ENCODE results near the gene TMCC2.
"Not testable (repeated sequence)": the region's sequence is repeated elsewhere in the genome, so short reads cannot be mapped to it uniquely, and the experiment has no call there.

TMCC2 gene, protein sequence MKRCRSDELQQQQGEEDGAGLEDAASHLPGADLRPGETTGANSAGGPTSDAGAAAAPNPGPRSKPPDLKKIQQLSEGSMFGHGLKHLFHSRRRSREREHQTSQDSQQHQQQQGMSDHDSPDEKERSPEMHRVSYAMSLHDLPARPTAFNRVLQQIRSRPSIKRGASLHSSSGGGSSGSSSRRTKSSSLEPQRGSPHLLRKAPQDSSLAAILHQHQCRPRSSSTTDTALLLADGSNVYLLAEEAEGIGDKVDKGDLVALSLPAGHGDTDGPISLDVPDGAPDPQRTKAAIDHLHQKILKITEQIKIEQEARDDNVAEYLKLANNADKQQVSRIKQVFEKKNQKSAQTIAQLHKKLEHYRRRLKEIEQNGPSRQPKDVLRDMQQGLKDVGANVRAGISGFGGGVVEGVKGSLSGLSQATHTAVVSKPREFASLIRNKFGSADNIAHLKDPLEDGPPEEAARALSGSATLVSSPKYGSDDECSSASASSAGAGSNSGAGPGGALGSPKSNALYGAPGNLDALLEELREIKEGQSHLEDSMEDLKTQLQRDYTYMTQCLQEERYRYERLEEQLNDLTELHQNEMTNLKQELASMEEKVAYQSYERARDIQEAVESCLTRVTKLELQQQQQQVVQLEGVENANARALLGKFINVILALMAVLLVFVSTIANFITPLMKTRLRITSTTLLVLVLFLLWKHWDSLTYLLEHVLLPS

DNA sequence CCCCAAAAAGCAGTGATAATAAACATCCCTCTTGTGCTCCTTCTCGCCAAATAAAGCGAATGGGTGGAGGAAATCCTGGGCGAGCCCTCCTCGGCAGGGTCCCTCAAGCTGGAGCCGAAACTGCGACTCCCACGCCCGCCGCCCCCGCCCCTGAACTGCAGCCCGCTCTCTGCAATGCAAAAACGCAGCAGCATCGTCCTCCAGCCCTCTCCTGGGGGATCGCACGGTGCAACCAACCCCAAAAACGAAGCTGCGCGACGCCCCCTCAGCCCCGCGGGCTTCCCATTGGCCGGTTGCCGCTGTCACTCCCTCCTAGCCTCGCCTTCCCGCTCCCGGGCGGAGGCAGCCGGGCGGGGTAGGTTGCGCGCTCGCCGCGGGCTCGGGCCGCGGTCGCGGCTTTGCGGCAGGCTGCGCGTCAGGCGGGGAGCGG is at the start of gene TMCC2:
TSS of gene TMCC2 (plus strand) at position 363 of the 430 bp plus-strand sequence. CDS start 619 bp downstream, outside the sequence.
- in situ Hi-C loops (cut with HindIII; ENCODE audit: low sequenced_read_pairs) = no loop called here

DNA sequence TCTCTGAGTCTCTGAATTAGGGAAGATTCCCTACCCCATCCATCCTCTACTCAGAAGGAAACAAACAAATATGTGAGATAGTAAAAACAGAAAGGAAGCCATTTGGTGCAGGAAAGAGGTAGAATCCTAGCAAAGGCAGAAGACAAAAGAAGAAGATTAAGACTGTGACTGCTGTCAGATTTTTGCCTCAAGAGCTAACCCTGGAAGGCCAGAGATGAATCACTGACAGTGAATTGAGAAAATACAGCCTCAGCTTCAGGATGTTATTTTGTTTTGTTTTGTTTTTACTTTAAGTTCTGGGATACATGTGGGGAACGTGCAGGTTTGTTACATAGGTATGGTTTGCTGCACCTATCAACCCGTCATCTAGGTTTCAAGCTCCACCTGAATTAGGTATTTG is 47.9 kb upstream of the TMCC2 start:
- in situ Hi-C loops (cut with HindIII; ENCODE audit: low sequenced_read_pairs) = no loop called here

DNA sequence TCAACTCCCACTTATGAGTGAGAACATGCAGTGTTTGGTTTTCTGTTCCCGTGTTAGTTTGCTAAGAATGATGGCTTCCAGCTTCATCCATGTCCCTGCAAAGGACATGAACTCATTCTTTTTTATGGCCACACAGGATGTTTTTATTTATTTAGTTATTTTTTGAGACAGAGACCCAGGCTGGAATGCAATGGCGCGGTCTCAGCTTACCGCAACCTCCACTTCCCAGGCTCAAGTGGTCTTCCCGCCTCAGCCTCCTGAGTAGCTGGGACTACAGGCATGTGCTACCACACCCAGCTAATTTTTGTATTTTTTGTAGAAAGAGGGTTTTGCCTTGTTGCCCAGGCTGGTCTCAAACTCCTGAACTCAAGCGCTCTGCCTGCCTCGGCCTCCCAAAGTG is 47.4 kb upstream of the TMCC2 start:
- in situ Hi-C loops (cut with HindIII; ENCODE audit: low sequenced_read_pairs) = not testable (repeated sequence)

DNA sequence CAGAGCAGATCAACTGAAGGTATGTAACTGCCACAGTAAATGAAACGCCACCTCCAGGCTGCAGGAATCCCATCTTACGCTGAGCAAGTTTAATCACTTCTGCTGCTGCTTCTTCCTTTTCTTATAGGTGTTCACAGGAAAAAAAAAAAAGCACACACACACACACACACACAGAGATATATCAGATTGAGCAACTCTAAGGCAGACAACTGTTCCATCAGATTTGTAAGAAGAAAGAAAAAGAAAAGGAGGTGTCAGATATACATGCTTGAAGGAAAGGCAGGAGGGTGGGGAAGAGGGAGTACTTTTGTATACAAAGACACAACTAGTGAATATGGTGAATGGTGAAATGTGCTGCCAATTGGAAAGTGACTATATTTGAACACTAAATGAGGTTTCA is 44.8 kb upstream of the TMCC2 start:
- in situ Hi-C loops (cut with HindIII; ENCODE audit: low sequenced_read_pairs) = no loop called here

DNA sequence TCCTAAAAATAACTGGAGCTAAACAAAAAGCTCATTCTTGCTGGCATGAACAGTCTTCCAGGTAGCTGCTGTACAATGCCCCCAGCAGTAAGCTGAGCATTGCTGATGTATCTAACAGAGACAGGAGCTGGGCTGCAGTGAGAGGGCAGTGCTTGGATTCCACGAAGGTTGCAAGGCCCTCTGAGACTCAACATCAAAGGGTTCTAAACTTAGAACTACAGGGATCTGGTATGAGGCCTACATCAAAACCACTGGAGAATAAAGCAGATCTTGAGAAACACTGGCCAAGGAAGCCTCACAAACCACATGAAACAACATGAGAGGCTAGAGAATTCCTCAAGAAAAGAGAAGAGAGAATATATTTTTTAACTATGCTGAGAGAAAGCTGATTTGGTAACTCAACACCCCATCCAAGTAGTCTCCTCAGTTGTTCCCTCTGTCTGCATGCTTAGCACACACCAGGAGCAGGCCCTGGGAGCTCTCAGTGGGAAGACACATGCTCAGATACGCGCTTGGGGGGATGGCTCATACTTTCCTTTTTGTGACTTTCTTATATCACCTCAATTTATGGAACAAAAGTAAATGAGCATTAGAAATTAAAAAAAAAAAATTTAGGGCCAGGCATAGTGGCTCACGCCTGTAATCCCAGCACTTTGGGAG is 43.9 kb upstream of the TMCC2 start:
- in situ Hi-C loops (cut with HindIII; ENCODE audit: low sequenced_read_pairs) = no loop called here

DNA sequence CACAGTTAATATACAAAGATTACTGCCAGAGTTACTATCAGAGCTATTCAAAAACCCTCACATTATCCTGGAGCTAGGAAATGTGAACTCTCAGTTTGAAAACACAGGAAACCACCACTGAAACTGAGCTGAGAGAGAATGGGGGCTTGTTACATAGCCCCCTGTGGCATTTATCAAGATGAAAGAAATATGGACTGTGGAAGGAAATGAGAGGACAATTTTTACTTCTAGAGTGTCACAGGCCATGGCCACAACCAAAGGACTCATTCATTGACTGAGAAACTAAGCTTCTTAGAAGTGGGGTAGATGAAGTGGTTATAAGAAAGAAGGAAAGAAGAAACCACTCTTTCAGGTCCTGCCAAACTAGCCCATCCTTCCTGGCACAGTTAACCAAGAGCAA is 41.6 kb upstream of the TMCC2 start:
- in situ Hi-C loops (cut with HindIII; ENCODE audit: low sequenced_read_pairs) = no loop called here

DNA sequence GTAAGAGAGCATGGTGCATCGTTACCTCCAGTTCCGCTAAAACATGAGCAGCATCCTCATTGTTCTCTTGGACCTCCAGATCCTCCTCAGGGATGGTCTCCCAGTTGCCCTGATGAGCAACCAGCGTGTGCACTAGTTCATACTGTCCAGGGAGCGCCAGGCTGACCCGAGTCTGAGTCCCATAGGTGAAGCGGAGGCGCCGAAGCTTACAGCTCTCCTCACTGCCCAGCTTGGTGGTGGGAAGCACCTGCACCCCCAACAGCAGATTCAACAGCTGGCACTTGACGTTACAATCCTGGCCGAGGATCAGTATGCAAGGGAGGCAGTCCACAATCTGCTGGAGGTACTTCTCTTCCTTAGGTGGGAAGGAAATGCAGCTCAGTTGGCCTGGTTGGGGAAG is 40.3 kb upstream of the TMCC2 start:
- in situ Hi-C loops (cut with HindIII; ENCODE audit: low sequenced_read_pairs) = no loop called here

DNA sequence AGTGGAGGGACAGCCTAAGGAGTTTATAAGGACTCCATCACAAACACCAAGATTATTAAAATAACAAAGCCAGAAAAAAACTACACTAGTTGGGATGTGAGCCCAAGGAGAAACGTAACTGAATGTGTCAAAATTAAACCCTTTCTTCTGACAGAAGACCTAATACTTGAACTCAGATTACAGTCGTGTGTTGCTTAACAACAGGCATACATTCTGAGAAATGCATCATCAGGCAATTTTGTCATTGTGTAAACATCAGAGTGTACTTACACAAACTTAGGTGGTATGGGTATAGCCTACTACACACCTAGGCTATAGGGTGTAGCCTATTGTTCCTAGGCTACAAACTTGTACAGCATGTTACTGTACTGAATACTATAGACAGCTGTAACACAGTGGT is 39.6 kb upstream of the TMCC2 start:
- in situ Hi-C loops (cut with HindIII; ENCODE audit: low sequenced_read_pairs) = no loop called here

DNA sequence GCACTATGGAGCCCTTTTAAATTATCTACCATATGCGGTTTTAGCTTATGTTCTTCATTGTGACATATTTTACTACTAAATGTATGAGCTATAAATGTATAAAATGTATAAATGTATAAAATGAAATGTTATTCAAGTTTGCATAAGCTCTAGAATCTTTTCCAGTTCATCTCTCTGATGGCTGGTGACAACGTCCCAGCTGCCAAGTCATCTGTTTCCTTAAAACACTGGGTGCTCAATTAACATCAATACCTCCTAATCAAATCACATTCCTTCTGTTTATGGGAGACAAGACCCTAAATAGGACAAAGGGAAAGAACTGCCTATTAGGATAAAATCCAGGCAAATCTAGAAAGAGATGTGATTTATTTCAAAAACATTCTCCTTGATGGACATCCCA is 39.1 kb upstream of the TMCC2 start:
- in situ Hi-C loops (cut with HindIII; ENCODE audit: low sequenced_read_pairs) = no loop called here

DNA sequence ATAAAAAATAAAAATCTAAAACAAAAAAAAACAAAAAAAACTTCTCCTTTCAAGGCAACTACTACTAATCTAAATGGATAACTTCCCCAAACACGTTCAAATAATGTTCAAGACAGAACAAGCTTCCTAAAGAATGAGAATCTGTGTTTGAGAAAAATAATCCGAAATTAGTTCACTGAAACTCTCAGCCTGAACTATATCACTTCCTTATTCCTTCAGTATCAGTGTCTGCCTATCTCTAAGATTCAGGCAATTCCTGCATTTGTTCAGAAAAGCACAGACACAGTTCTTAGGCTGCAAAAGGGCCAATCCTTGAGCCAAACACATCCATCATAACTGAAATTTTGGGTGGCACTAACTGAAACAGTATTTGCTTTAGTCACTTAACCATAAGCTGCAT is 38.6 kb upstream of the TMCC2 start:
- in situ Hi-C loops (cut with HindIII; ENCODE audit: low sequenced_read_pairs) = no loop called here

DNA sequence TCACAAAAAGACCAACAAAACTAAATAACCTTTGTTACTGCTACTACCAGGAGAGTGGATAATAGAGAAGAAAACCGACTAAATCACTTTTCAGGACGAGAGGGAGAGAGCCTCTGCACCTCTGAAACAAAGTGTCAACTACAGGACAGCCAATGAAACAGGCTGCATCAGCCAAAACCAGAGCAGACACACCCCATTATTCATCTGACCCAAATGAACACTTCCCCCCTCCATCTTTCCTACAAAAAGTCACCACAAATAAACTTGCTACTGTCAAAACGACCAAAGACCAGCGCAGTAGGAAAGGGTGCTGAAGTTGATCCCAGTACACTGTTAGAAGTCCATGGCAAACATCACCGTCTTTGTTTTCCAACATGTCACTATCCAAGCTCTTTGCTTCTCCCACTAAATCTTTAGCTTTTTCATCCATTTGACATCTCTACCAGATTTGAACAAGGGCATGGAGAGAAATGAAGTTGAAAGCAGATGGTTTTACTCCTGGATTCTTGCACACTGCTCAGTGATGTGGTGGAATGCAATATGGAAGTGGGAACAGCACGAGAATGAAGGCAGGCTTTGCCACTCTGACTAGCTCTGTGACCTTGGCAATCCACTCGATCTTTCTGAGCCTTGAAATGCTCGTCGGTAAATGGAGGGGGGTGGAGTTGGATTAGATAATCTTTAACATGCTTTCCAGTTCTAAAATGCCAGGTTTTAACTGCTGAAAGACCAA is 36.7 kb upstream of the TMCC2 start:
- in situ Hi-C loops (cut with HindIII; ENCODE audit: low sequenced_read_pairs) = no loop called here

DNA sequence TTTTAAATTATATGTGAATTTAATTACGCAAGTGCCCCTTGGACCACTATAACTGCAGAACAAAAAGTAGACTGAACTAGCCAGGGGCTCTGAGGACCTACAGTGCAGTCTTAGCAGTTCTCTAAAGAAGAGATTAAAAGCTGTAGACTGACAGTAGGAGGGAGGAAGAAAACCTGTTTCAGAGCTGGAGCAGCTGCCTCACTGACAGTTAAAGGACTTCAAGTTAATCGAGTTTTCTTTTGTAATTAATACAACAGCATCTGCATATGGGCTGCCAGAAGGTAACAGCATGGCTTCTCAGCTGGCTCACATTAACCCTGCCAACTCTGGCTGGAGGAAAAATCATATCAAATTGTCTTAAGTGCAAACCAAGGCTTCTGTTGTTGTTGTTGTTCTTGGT is 36.1 kb upstream of the TMCC2 start:
- in situ Hi-C loops (cut with HindIII; ENCODE audit: low sequenced_read_pairs) = no loop called here

DNA sequence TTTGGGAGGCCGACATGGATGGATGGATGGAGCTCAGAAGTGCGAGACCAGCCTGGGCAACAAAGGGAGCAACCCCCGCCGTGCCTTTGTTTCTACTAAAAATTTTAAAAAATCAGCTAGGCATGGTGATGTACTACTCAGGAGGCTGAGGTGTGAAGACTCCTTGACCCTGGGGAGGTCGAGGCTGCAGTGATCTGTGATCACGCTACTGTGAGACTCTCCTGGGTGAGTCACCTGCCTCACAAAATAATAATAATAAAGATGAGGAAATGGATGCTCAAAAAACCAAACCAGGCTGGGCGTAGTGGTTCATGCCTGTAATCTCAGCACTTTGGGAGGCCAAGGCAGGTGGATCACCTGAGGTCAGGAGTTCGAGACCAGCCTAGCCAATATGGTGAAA is 35.5 kb upstream of the TMCC2 start:
- in situ Hi-C loops (cut with HindIII; ENCODE audit: low sequenced_read_pairs) = no loop called here

DNA sequence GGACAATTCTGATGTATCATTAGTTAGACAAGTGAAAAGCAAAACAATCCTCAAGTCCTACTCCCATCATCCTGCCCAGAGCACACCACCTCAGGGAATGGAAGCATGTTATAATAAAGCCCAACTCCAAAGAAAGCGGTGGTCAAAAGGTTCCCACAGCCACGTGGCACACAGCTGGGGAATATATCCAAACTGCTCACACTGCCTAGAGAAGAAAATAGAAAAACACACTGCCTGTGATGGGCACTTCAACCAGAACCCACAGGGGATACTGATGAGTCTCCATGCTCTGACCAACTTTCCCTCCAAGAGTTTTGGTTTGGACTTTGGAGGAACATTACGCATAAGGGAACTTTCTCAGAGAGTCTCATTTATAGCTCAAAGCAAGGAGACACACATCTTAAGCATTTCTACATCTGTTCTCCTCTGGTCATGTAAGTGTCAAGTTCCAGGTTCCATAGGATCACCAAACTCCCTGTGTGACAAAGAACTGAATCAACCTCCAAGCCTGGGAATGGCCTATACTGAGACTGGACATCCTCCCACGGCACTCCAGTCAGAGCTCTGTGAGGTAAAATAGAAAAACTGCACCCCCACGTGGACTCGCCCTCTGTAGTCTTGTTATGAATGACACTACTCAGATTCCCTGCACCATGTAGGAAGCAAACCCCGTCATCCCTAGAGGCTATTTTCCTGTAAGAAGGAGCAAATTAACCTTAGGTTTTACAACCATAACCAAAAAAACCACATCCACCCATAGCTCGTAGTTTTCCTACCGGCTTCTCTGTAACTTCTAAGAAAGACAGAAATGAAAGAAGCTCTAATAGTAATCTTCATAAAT is 28.4 kb upstream of the TMCC2 start:
- in situ Hi-C loops (cut with HindIII; ENCODE audit: low sequenced_read_pairs) = no loop called here

DNA sequence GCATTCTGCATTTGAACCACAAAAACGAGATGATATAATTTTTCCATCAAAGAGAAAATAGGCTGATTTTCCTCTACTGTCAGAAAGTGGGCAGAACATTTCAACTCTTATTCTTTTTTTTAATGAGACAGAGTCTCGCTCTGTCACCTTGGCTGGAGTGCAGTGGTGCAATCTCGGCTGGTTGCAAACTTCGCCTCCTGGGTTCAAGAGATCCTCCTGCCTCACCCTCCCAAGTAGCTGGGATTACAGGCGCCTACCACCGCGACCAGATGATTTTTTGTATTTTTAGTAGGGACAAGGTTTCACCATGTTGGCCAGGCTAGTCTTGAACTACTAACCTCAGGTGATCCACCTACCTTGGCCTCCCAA is 27.8 kb upstream of the TMCC2 start:
- in situ Hi-C loops (cut with HindIII; ENCODE audit: low sequenced_read_pairs) = no loop called here

DNA sequence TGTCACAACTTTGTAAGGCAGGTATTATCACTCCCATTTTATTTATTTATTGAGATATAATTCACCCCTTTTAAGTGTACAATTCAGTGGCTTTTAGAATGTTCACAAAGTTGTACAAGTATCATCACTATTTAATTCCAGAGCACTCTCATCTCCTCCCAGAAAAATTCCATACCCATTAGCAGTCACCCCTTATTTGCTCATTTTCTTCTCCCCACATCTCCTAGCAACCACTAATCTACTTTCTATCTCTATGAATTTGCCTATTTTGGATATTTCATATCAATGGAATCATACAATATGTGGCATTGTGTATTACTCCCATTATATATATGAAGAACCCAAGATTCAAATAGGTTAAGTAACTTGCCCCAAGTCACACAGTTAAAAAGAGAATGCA is 23.2 kb upstream of the TMCC2 start:
- in situ Hi-C loops (cut with HindIII; ENCODE audit: low sequenced_read_pairs) = no loop called here

DNA sequence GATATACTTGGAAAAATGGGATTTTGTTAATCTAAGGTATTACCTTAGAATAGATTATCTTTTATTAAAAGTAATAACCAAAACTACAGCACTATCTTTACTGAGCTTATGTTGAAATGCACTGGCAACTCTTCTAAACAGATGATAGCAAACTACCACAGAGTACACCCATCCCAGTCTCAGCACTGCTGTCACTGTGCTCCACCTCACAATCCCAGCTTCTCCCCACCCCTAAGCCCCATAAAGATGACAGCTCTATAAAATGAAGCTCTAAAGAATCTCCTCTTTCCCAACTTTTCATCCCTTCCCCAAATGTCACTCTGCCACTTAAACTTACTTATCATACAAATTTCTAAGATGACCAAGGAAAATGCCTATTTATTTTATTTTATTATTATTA is 22.7 kb upstream of the TMCC2 start:
- in situ Hi-C loops (cut with HindIII; ENCODE audit: low sequenced_read_pairs) = no loop called here

DNA sequence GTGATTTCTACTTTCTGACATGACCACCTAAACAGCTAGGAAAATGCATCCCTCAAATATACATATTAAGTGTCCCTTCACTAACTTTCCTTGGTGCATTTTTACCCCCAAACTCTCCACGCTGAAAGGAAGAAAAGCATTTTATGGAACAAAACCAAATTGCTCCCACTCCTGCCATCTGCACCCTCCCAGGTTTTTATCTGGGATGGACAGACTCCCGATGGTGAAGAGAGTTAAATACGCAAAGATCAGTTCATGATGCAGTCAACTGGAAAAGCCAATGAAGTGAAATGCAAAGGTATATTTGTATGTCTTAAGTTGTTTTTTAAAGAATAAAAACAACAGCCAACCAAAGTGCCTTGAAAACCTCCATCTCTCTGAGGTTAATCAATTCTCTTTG is 18.9 kb upstream of the TMCC2 start:
- in situ Hi-C loops (cut with HindIII; ENCODE audit: low sequenced_read_pairs) = no loop called here

DNA sequence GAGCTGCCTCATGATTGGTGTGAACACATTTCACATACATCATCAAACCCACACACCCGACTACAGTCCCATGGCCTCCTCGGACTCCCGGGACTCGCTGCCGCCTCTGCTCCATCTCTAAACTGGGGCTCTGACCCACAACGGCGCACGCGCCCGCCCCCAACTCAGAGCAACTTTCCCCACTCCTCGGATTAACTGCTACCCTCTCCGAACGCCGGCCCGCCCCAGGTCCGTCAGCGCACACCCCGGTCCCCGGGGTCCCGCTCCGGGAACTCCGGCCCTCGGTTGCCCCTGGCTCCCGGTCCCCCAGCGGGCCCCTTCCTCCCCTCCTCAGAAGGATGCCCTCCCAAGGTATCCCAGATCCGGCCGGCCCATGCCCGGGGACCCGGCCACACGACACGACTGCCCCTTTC is 17.0 kb upstream of the TMCC2 start:
- in situ Hi-C loops (cut with HindIII; ENCODE audit: low sequenced_read_pairs) = no loop called here

DNA sequence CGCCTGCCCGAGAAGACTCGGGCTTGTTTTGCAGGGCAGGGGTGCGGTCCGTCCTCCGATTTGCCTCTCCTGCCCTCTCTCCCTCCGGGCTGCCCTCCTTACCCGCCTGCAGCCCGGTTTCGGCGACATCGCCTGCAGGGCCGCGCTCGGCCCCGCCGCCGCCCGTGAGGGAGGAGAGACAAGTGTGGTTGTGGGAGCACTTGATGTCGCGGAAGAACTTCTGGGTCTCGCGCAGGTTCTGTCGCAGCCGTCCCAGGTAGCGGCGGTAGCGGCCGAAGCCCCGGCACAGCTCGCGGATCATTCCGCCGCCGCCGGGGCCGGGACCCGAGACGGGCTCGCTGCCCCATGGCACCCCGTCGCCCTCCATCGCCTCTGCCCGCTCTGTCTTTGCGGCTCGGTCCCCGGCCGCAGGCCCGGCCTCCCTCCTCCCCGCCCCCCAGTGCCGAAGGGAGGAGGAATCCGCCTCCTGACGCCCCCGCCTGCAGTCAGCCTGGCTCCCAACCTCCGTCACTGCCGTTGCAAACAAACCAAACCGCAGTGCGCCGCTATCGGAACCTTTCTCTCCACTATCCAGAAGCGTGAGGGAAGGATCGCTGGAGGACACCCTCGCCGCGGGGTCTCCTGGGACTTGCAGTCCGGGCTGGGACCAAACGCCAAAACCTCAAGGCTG is 16.4 kb upstream of the TMCC2 start, which contains the start of gene DSTYK:
TSS of gene DSTYK (minus strand) at position 534 of the 670 bp plus-strand sequence. CDS start at position 367, 167 bp downstream.
- in situ Hi-C loops (cut with HindIII; ENCODE audit: low sequenced_read_pairs) = no loop called here
